Gastroesophageal sphincter (tissue), 4 donors: ENCODE data around the gene SPATA25. TPM values are rescaled to one million over a fixed set of nuclear protein-coding genes. Genes with fewer than 3 reads are reported as not detected.
A peak's percentile ranks its signal among the peaks of the same experiment; 100 is the strongest.

ENCODE experiments used
- ATAC-seq: fragments of 150-250 bp; one replicate; pipeline ENCODE4 v1.9.1; 2016; ENCODE audit warnings: mild to moderate bottlenecking, moderate library complexity
- H3K27ac ChIP-seq, 4 donors: fragments of 200-600 bp; sonication (generic) in 3 of 4; 1 replicate in 3 of 4; 2 replicates in 1 of 4; pipeline ENCODE4 v1.5.1; 2016 to 2019
- H3K27me3 ChIP-seq: fragments of 200-600 bp; sonication (generic); one replicate; pipeline ENCODE4 v1.5.1; 2019
- H3K36me3 ChIP-seq, 2 donors: fragments of 200-600 bp; sonication (generic); one replicate each; pipeline ENCODE4 v1.5.1; 2019; ENCODE audit warnings: control low read depth in 1 of 2
- H3K4me1 ChIP-seq, 3 donors: fragments of 200-600 bp; sonication (generic); 1 replicate in 2 of 3; 2 replicates in 1 of 3; pipeline ENCODE4 v1.5.1; 2016 to 2019; ENCODE audit warnings: control low read depth in 2 of 3
- H3K4me3 ChIP-seq, 2 donors: fragments of 200-600 bp; sonication (generic); one replicate each; pipeline ENCODE4 v1.5.1; 2019; ENCODE audit warnings: mild to moderate bottlenecking in 1 of 2, moderate library complexity in 1 of 2
- H3K9me3 ChIP-seq, 3 donors: fragments of 200-600 bp; sonication (generic); one replicate each; pipeline ENCODE4 v1.5.1; 2017 to 2019; ENCODE audit warnings: control low read depth in 2 of 3
- CTCF ChIP-seq, 4 experiments: fragments of 200-600 bp in 2 of 4; fragments of 450-650 bp in 2 of 4; sonication (generic) in 1 of 4; IDR thresholded peaks; one replicate each; pipeline ENCODE4 v1.5.1; 2017 to 2019; ENCODE audit warnings: antibody characterized with exemption in 4 of 4, mild to moderate bottlenecking in 2 of 4, moderate library complexity in 2 of 4
- EP300 ChIP-seq: sonication (generic); formaldehyde crosslinking; IDR thresholded peaks from one replicate; pipeline ENCODE4 v1.6.1; 2017; ENCODE audit warnings: antibody characterized with exemption, mild to moderate bottlenecking
- POLR2A ChIP-seq, 2 donors: fragments of 450-650 bp; IDR thresholded peaks; one replicate each; pipeline ENCODE4 v1.6.1; 2017; ENCODE audit warnings: antibody characterized with exemption in 2 of 2, mild to moderate bottlenecking in 2 of 2, moderate library complexity in 1 of 2
- POLR2AphosphoS5 ChIP-seq: sonication (generic); formaldehyde crosslinking; IDR thresholded peaks from one replicate; pipeline ENCODE4 v1.6.1; 2017; ENCODE audit warnings: antibody characterized with exemption
- WGBS, 2 donors: methylation state at CpG; one replicate each; pipeline ENCODE4 v1.1.5; 2018; ENCODE audit warnings: low coverage in 1 of 2; 5-methylcytosine and 5-hydroxymethylcytosine counted together
- total RNA-seq, 4 donors: library from RNA; depleted of rRNA; stranded (reverse); fragments of >200 nt; gene quantifications; one replicate each; pipeline ENCODE4 v1.1.0, GENCODE V29; 2016

Gene SPATA25
- total RNA-seq, 4 donors from 2014 or later: 4.2 to 7.9 (median 5.1) TPM; not detected in 1

- H3K27me3 ChIP-seq: no peaks in the 10 kb centered on the region
- no peak overlapping the region for H3K4me3 ChIP-seq
- H3K36me3 ChIP-seq: peaks cover 0 to 6% of the 10 kb centered on the region in 2 donors
- no peak for TF ChIP-seq POLR2AphosphoS5
- no peak for TF ChIP-seq EP300
- TF ChIP-seq POLR2A (IDR thresholded peaks at IDR 0.05): no peak
- TF ChIP-seq CTCF (IDR thresholded peaks at IDR 0.05): no peak
- H3K9me3 ChIP-seq: no peaks in the 10 kb centered on the region
- peaks cover 0 to 15% (median 0%) of the 10 kb centered on the region in 3 donors for H3K4me1 ChIP-seq
- ATAC-seq: no peak
- H3K27ac ChIP-seq: peak overlapping the region in 2 of 4 donors; percentile 1 to 29
Measured at GRCh38 chr20:45867819-45868176, 19.6 kb downstream of the SPATA25 start.

GRCh38 chr20:45867136-45867818 is 20.1 kb downstream of the SPATA25 start:
- Histone ChIP-seq H3K27me3 (no peaks in the 10 kb centered on the region), H3K9me3 (no peaks in the 10 kb centered on the region), H3K27ac (peak overlapping the region in 2 of 4 donors; percentile 1 to 29), H3K4me3 (no peak overlapping the region), H3K36me3 (peaks cover 0 to under 1% of the 10 kb centered on the region in 2 donors), H3K4me1 (peaks cover 0 to 15% (median 0%) of the 10 kb centered on the region in 3 donors)
- 51 to 77% methylated on average over 2 to 6 of the region's 6 CpGs for WGBS, 2 donors
- ATAC-seq: no peak
- TF ChIP-seq POLR2A (IDR thresholded peaks at IDR 0.05): no peak
- no peak for TF ChIP-seq POLR2AphosphoS5
- TF ChIP-seq EP300: no peak
- TF ChIP-seq CTCF (IDR thresholded peaks at IDR 0.05): no peak

- no peaks in the 10 kb centered on the region for H3K36me3 ChIP-seq
- no peak for TF ChIP-seq POLR2AphosphoS5
- no peak for TF ChIP-seq EP300
- TF ChIP-seq POLR2A (IDR thresholded peaks at IDR 0.05): no peak
- no peak for TF ChIP-seq CTCF (IDR thresholded peaks at IDR 0.05)
- H3K9me3 ChIP-seq: no peaks in the 10 kb centered on the region
- H3K27me3 ChIP-seq: no peaks in the 10 kb centered on the region
- no peak overlapping the region for H3K4me3 ChIP-seq
- ATAC-seq: no peak
- H3K27ac ChIP-seq: no peak overlapping the region
- WGBS, 2 donors: 96 to 100% methylated on average over 4 of the region's 5 CpGs
- peaks cover 0 to 15% (median 0%) of the 10 kb centered on the region in 3 donors for H3K4me1 ChIP-seq
Measured at GRCh38 chr20:45866454-45866853, 21.0 kb downstream of the SPATA25 start.

- no peak for ATAC-seq
Measured at GRCh38 chr20:45863543-45864470, 23.6 kb downstream of the SPATA25 start.

More at GRCh38 chr20:45863543-45864470, 23.6 kb downstream of the SPATA25 start:
- Histone ChIP-seq H3K4me3 (no peak overlapping the region), H3K36me3 (no peaks in the 10 kb centered on the region), H3K27ac (no peak overlapping the region), H3K9me3 (no peaks in the 10 kb centered on the region), H3K27me3 (no peaks in the 10 kb centered on the region), H3K4me1 (peaks cover 0 to 15% (median 0%) of the 10 kb centered on the region in 3 donors)
- no peak for TF ChIP-seq CTCF (IDR thresholded peaks at IDR 0.05)
- TF ChIP-seq POLR2A (IDR thresholded peaks at IDR 0.05): no peak
- no peak for TF ChIP-seq POLR2AphosphoS5
- no peak for TF ChIP-seq EP300
- 81 to 90% methylated on average over 6 to 7 of the region's 7 CpGs for WGBS, 2 donors
